Epidermal melanocyte (primary cell): ENCODE data around the gene MYH9.
"Not testable (repeated sequence)": the region's sequence is repeated elsewhere in the genome, so short reads cannot be mapped to it uniquely, and the experiment has no call there.

Experiments
- DNase-seq: peaks from one replicate; pipeline ENCODE4 v3.0.0; 2011; ENCODE audit warnings: low spot score; ENCODE audit not compliant: insufficient read length

Gene MYH9

DNA sequence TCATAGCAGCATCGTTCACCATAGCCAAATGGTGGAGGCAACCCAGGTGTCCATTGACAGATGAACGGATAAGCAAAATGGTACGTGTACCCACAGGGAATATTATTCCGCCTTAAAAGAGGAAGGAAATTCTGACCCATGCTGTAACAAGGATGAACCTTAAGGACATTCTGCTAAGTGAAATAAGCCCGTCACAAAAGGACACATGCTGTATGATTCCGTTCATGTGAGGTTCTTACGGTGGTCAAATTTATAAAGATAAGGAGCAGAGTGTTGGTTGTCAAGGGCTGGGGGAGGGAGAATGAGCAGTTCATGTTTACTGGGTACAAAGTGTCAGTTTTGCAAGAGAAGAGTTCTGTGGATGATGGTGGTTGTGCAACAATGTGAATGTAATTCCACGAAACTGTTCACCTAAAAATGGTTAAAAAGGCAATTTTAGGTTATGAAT, 108.5 kb downstream of the MYH9 start:
- DNase-seq: no peak

DNA sequence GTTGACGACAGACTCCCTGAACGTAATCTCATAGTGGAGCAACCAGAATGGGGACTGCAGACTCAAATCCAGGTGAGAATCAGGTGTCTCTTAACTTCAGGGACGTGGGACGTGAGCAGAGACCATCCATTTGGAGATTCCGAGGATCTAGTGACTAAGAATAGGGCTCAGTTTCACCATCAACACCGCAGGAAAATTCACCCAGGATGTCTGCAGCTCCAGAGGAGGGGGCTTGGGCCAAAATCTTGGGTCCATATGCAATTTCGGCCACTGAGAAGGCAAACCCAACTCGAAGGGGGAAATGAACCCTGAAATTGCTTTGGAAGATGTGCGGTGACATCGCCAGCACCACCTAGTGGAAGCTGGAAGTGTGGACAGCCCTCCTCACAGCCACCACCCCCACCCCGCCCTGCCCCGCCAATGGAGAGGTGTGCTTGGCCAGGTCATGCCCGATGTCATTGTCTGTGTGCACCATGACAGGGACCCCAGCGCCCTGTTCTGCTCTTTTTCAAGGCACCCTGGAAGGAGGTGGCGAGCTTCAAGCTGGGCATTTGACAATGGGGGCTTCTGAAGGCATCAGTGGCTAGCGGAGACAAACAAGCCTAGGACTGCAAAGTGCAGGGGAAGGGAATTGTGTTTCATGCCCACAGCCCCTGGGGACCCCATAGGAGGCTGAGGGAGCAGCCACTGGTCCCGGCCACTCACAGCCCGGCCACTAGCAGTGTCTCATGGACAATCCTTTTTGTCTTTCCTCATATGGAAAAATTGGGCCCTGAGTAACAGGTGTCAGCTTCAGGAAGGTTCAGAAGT, 110.1 kb downstream of the MYH9 start:
- DNase-seq: peak; percentile 61

DNA sequence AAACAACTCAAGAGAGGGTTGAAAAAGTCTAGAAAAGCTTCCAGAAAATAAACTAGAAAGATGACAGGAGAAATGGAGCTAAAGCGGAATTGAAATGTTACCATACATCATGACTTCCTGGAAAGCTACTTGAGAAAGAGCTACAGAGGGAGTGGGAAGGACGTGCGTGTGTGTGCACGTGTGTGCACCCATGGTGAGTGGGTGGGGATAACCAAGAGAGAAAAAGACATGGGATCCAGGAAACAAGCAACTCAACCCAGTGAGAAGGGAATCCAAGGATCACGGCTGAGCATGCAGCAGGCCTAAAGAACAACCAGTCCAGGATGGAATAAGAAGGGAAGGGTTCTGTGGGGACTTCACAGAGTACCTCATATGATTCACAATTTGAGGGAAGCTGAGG, 113.2 kb downstream of the MYH9 start:
- no peak for DNase-seq

DNA sequence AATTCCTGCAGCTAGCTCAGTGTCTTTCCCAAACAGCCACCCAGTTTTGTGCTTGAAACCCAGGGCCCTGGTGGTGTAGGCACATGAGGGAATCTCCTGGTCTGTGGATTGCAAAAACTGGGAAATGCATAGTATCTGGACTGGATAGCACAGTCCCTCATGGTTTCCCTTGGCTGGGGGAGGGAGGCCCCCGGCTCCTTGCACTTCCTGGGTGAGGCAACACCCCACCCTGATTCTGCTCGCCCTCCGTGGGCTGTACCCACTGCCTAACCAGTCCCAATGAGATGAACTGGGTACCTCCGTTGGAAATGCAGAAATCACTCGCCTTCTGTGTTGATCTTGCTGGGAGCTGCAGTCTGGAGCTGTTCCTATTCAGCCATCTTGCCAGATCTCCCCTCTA, 115.8 kb downstream of the MYH9 start:
- DNase-seq: not testable (repeated sequence)

DNA sequence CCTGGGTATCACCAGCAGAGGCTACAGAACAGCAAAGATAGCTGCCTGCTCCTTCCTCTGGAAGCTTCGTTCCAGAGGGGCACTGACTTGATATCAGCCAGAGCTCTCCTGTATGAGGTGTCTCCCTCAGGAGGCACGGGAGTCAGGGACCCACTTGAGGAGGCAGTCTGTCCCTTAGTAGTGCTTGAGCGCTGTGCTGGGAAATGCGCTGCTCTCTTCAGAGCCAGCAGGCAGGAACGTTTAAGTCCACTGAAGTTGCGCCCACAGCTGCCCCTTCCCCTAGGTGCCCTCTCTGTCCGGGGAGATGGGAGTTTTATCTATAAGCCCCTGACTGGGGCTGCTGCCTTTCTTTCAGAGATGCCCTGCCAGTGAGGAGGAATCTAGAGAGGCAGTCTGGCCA, 116.5 kb downstream of the MYH9 start:
- DNase-seq: not testable (repeated sequence)

DNA sequence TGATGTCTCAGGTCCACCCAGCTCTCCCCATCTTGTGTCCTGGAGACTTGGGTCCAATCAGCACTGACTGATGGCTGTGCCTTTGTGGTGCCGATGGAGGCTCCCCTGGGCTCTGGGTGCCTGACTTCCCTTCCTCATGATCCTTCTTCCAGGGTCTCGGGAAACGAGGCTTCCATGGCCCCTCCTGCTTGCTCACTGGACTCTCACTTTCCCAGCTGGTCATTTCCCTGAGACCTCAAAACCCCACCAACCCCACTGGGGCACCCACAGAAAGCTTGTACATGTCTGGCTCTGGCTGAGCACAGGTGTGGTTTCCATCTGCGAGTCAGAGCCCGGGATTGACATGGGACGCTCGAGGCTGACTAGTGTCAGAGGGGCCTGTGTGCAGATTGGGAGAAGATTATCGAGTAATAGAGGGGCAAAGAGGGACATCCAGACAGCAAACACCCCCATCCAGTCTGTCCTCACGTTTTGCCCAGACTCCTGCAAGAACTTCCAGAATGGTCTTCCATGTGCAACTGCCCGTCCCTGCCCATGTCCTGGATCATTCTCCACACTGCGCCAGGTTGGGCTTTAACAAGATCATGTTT, 119.8 kb downstream of the MYH9 start:
- DNase-seq: no peak

DNA sequence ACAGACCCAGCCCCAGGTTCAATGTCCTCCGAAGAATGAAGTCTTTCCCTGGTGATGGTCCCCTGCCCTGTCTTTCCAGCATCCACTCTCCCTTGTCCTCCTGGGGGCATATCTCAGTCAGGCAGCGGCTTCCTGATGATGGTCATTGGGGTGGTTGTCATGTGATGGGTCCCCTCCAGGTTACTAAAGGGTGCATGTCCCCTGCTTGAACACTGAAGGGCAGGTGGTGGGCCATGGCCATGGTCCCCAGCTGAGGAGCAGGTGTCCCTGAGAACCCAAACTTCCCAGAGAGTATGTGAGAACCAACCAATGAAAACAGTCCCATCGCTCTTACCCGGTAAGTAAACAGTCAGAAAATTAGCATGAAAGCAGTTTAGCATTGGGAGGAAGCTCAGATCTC, 120.7 kb downstream of the MYH9 start:
- no peak for DNase-seq

DNA sequence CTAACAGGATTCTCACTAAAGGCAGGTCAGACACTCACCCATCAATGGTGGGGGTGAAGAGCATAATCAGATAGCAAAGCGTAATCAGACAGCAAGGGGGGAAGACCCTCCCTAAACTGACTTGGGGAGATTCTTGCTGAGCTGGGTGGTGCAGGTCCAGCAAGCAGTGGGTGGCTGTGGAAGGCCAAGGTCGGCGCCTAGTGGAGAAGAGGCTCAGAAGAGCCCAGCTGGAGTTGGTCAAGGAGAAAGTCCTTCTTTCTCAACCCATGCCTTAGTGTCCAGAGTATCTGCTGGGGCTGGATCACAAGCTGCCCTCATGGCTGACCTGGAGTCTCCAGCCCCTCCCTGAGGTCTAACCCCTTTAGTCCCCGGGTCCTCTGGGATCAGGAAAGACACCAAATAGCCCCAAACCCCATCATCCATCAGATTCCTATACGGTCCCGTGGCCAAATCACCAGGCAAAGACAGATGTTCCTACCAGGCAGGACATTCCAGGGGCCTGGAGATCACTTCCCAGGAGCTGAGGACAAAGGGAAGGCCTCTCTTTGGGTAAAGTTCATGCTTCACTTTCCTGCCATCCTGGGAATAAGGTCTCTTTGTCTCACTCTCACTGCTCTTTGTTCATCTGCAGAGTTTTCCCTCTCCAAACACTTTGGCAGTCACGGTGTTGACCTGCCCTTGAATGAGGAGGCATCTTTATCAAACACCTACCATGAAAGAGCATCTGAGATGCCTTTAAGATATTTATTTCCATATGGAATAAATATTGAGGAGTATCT, 123.7 kb downstream of the MYH9 start:
- DNase-seq: not testable (repeated sequence)

DNA sequence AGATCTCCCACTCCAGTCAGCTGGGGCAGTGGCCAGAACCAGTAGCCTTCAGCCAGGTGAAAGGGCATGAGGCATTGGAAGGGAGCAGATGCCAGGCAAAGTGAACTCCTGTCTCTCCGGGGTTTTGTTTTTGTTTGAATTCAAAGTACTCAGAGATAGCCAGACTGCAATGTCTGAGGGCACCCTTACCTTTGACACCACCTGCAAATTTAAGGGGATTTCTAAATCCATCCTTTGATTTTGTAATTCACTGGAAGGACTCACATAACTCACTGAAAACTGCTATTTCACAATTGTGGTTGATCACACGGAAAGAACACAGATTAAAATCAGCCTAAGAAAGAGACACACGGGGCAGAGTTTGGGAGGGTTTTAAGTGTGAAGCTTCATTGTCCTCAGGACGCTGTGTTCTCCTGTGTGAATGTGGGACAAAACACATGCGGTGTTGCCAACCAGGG, 124.5 kb downstream of the MYH9 start:
- not testable (repeated sequence) for DNase-seq

DNA sequence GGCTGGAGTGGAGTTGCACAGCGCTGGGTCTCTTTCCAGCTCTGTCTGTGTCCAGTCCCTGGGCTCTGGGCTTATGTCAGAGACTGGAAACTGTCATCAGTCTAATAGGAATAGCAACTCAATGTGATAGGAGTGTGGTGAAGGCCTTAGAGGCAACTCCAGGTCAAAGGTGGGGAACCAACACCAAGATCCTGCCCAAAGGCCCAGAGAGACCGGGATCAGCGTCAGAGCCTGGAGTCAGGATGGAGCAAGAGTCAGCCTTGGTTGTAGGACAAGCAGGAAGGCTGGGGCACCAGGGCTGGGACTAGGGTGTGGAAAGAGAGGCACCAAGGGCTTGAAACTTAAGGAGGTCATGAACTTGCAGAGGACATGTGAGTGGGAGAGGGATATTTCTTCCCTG, 125.5 kb downstream of the MYH9 start:
- DNase-seq: not testable (repeated sequence)

DNA sequence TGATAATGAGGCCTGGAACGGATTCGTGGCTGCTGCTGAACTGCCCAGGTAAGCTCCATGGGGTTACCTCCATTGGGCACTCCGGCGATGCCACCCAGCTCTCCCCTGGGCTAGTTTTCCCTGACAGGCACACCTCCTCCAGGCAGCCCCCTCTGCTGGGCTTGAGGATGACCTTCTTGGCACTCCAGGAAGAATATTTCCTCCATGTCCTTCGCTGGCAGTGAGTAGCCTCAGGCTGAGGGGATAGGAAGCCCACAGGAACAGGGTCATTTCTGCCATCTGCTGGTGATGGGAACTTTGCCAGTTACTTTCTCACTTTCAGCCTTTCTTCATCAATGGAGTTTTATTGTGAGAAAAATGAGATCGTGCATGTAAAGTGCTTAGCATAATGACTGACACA, 126.1 kb downstream of the MYH9 start:
- not testable (repeated sequence) for DNase-seq

DNA sequence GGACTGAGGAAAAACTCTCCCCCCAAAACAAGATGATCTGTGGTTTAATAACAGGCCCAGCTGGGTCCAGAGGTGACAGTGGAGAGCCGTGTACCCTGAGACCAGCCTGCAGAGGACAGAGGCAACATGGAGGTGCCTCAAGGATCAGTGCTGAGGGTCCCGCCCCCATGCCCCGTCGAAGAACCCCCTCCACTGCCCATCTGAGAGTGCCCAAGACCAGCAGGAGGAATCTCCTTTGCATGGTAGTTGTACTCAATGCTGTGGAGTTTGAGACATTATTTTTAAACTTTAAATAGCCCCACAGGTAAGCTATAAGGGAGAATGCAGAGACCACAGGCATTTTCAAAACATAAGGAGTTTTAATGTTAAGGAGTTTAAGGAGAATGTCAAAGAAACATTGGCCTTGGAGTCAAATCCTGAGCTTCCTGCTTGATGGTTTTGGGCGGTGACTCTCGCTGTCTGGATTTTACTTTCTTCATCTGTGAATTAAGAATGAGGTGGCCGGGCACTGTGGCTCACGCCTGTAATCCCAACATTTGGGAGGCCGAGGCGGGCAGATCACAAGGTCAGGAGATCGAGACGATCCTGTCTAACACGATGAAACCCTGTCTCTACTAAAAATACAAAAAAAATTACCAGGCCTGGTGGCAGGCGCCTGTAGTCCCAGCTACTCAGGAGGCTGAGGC, 128.0 kb downstream of the MYH9 start:
- DNase-seq: no peak

DNA sequence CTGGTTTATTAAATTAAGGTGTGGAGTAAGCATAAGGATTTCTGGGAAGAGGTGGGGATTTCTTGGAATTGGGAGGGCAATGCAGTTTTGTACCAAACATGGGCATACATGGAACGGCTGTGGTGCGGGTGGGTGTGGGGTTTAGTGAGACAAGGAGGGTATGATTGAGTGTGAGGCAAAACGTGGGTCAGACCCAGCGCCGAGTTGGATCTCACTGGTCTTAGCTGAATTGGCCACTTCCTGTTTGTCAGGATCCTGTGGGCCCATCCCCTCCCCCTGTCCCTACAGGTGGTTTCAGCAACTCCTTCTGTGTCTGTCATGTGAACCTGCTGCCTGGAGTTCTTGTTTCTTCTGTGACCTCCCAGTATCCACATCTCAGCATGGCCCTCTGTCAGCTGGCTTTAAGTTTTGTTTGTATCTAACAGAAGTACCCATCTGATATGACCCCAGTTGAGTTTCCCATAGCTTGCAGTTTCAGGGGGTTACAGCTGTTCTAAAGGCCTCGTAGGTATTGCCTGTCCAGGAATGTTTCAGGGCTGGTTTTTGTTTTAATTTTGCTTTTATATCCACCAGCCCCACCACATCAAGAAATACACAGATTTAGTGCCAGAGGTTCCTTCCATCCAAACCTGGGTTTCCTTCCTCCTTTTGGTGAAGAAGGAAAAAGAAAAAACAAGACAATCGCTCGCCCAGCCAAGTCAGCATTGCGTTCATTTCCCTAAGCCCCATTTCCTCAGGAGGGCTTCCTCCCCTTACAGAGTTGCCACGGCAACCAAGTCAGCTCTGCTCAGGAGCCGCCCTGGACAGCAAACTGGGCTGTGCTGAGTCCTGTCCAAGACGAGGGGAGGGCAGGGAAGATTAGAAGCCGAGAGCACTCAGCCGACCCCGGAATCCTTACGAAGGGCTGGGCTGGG, 128.8 kb downstream of the MYH9 start:
- no peak for DNase-seq

DNA sequence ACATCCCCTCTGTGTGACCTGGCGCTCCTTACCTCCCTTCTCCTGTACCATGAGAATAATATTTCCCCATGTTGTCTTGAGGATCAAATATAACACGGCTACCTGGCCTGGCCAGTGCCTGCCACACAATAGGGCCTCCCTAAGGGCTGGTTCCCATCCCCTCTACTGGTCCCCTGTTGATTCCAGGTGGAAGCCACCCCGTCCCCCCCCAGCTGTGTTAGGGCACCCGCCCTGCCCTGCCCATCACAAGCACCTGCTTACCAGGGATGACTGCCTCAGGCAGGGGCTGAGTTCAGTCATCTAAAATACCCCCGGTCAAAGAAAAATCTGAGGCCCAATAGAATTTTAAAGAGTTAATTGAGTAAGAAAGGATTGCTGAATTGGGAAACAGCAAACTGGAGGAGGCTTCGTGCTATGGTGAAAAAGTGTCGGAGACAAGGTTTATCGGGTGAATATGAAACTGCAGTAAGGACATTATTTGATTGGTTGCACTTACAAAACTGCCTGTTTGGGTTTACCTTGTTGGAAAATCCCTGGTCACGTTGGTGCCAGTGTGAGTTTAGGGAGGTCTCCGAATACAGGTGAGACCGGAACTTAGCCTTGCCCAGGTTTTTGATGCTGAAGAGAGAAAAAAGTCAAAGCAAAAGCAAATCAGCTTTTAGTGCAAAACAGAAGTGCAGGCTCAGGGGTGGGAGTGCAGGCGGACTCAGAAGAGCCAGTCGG, 129.7 kb downstream of the MYH9 start:
- no peak for DNase-seq

DNA sequence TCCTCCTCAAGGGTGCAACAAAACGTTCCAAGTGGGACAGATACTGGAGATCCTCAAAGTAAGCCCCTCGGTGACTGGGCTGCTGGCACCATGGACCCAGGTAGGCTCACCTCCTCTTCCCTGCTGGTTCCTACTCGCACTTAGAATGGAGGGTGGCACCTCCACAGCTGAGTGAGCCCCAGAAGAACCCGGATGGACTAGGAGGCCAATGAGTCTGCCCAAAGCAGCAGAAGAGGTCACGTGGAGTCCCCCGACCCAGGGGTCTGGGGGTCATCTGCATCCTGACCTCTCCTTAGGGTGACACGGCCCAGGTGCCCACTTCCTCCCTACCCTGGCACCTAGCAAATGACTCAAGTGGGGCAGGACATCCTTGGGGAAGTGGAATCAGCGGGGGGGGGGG, 130.5 kb downstream of the MYH9 start:
- no peak for DNase-seq

DNA sequence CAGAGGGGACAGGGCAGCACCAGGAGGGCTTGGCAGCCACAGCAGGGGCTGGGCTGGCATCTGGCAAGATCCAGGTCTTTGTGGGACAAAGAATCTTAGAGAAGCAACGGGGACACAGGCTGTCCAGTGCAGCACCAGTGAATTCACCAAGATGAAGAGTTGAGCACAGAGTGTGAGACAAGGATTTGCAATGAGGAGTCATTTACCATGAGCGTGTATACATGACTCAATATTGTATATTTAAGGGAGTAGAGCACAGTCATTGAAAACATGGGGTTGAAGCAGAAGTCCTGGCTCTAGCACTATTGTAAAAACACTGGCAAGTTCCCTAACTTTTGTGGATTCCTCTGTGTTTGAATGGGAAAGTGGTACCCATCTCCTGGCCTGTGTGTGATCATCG, 131.3 kb downstream of the MYH9 start:
- DNase-seq: no peak

DNA sequence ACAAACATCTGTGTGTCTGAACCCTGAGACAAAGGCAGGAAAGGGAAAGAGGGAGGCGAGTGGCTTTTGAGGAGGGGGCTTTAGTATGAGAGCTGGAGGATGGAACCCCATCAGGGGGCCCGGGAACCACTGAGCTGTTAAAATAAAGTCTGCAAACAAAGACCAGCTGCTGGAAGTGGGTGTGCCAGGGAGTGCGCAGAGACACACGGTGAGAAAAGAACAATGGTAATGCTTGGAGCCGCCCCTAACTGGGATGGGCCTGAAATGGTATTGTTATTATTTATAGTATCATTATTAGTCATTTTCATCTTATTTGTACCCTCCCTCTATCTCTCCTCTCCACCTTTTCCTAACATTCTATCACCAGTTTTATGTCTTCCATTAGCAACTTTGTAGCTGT, 132.2 kb downstream of the MYH9 start:
- not testable (repeated sequence) for DNase-seq

DNA sequence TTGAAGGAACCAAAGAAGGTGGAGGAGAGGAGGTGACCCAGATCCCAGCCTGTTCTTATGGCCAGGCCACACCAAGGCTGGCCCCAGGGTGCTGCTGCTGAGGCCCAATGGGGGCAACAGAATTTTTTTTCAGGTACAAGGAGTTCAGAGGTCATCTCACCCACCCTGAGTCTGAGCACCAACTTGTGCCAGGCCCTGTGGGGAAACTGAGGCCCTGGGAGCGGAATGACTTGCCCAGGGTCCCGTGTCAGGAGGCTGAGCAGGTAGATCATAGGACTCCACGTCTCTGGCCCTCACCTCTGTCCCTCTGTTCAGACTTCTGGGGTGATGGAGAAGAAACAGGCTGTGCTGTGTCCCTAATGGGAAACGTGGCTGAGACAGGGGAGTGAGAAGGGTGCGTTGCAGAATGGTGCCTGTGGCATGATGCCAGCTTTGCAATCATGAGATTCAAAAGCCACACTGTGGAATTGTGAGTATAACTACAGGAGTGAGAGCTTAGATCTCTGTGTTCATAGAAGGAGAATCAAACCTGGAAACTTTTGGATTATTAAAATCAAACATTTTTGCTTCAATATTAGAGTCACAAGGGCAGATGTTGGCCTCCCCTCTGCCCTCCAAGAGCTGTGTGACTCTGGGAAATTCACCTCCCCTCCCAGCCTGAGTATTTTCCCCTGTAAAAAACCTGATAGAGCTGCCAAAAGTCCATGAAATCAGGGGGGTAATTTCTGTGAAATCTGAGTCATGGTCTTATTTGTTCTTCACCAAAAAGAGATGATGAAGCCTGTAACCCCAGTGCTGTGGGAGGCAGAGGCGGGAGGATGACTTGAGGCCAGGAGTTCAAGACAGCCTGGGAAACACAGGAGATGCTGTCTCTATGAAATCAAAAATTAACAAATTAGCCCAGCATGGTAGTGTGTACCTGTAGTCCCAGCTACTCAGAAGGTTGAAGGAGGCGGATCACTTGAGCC, 134.0 kb downstream of the MYH9 start:
- DNase-seq: no peak
